Measurements from ENCODE around the gene ARL15. TPM values are rescaled to one million over a fixed set of nuclear protein-coding genes. Genes with fewer than 3 reads are reported as not detected.

ARL15 gene
- total RNA-seq, 1 donor from 2014 or later = 74.4 TPM

DNA sequence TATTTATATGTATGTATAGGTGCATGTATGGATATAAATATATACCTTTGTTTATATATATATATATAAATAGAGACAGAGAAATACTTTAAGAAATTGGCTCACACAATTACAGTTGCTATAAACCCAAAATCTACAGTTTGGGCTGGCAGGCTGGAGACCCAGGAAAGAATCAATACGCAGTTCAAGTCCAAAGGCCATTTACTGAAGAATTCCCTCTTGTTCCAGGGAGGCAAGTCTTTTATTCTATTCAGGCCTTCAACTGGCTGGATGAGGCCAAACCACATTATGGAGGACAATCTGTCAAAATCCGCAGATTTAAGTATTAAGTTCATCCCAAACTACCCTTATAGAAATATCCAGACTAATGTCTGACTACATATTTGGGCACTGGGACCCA lies 144.7 kb downstream of the ARL15 start:
- no peaks in the 10 kb centered on the region for H3K27me3 ChIP-seq
- H3K27ac ChIP-seq = no peak overlapping the region
- H3K9me3 ChIP-seq = no peaks in the 10 kb centered on the region
- no peak overlapping the region for H3K4me3 ChIP-seq
- no peaks in the 10 kb centered on the region for H3K4me1 ChIP-seq
- TF ChIP-seq, protein P1, sequence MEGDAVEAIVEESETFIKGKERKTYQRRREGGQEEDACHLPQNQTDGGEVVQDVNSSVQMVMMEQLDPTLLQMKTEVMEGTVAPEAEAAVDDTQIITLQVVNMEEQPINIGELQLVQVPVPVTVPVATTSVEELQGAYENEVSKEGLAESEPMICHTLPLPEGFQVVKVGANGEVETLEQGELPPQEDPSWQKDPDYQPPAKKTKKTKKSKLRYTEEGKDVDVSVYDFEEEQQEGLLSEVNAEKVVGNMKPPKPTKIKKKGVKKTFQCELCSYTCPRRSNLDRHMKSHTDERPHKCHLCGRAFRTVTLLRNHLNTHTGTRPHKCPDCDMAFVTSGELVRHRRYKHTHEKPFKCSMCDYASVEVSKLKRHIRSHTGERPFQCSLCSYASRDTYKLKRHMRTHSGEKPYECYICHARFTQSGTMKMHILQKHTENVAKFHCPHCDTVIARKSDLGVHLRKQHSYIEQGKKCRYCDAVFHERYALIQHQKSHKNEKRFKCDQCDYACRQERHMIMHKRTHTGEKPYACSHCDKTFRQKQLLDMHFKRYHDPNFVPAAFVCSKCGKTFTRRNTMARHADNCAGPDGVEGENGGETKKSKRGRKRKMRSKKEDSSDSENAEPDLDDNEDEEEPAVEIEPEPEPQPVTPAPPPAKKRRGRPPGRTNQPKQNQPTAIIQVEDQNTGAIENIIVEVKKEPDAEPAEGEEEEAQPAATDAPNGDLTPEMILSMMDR (IDR thresholded peaks at IDR 0.05) = no peak
- TF ChIP-seq POLR2A (IDR thresholded peaks at IDR 0.05) = no peak
- TF ChIP-seq POLR2AphosphoS5 (IDR thresholded peaks at IDR 0.05; ENCODE audit: insufficient read depth in 1 of 2, low read depth in 1 of 2) = no peak
- no peak for DNase-seq (ENCODE audit: extremely low spot score in 2 of 2)
- intact Hi-C loops (cut with DNase I) = no loop called here
- no peaks in the 10 kb centered on the region for H3K36me3 ChIP-seq

DNA sequence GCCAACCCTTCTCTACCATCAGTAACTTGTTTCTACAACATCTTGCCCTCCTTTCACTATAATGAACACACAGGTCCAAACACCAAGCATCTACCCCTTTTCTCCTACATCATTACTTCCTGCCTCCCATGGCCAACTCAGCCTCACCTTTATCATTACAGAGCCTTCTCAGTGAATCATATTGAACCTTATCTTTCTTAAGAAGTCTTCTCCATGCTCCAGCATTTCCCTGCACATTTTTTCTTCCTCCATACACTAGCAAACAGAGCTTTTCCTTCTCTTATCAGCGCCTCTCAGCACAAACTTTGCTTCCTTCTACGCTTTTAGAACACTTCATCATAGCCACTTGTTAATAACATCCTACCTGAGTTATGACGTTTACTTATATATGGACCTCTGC lies 148.2 kb downstream of the ARL15 start:
- no peak overlapping the region for H3K27ac ChIP-seq
- no peaks in the 10 kb centered on the region for H3K4me1 ChIP-seq
- TF ChIP-seq, protein P1 (IDR thresholded peaks at IDR 0.05) = no peak
- no peak for TF ChIP-seq POLR2A (IDR thresholded peaks at IDR 0.05)
- no peak for TF ChIP-seq POLR2AphosphoS5 (IDR thresholded peaks at IDR 0.05; ENCODE audit: insufficient read depth in 1 of 2, low read depth in 1 of 2)
- H3K27me3 ChIP-seq = no peaks in the 10 kb centered on the region
- H3K4me3 ChIP-seq = no peak overlapping the region
- no peak for DNase-seq (ENCODE audit: extremely low spot score in 2 of 2)
- intact Hi-C loops (cut with DNase I) = no loop called here
- no peaks in the 10 kb centered on the region for H3K36me3 ChIP-seq
- H3K9me3 ChIP-seq = no peaks in the 10 kb centered on the region

DNA sequence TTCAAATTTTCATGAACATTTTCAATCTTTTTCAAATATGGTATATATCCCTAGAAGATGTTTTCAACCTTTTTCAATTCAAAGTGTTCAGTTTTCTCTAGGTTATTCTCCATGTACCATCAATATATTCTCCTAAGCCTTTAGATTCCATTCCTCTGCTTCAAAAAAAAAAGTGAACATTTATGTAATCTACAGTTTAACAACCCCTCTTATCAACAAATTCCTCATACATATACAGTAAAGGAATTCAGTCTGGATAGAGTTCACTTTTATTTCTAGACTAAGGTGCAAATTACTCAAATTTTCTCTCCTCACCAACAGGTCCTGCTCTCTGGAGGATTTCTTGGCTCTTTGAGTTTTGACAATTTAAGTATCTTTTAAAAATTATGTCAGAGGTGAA lies 150.0 kb downstream of the ARL15 start:
- intact Hi-C loops (cut with DNase I) = no loop called here
- H3K4me3 ChIP-seq = no peak overlapping the region
- no peak for DNase-seq (ENCODE audit: extremely low spot score in 2 of 2)
- no peaks in the 10 kb centered on the region for H3K9me3 ChIP-seq
- no peaks in the 10 kb centered on the region for H3K36me3 ChIP-seq
- no peak overlapping the region for H3K27ac ChIP-seq
- H3K27me3 ChIP-seq = no peaks in the 10 kb centered on the region
- TF ChIP-seq POLR2A (IDR thresholded peaks at IDR 0.05) = no peak
- TF ChIP-seq POLR2AphosphoS5 (IDR thresholded peaks at IDR 0.05; ENCODE audit: insufficient read depth in 1 of 2, low read depth in 1 of 2) = no peak
- TF ChIP-seq, protein P1 (IDR thresholded peaks at IDR 0.05) = no peak
- no peaks in the 10 kb centered on the region for H3K4me1 ChIP-seq

DNA sequence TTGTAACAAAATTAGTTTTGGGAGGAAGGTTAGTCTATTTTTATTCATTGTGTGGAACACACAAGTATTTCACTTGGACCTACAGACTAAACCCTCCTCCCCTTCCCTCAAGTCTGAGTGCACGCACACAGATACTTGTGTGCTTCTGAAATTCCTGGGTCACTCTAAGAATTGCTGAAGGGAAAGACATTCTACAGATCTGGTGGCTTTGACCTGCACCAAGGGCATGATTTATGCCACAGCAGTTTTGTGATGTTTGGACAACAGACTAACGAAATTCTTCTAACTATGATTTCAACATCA lies 150.5 kb downstream of the ARL15 start:
- H3K27me3 ChIP-seq = no peaks in the 10 kb centered on the region
- H3K36me3 ChIP-seq = no peaks in the 10 kb centered on the region
- intact Hi-C loops (cut with DNase I) = no loop called here
- no peak overlapping the region for H3K4me3 ChIP-seq
- H3K27ac ChIP-seq = no peak overlapping the region
- H3K4me1 ChIP-seq = no peaks in the 10 kb centered on the region
- no peak for DNase-seq (ENCODE audit: extremely low spot score in 2 of 2)
- no peaks in the 10 kb centered on the region for H3K9me3 ChIP-seq
- TF ChIP-seq POLR2AphosphoS5 (IDR thresholded peaks at IDR 0.05; ENCODE audit: insufficient read depth in 1 of 2, low read depth in 1 of 2) (no peak), POLR2A (IDR thresholded peaks at IDR 0.05) (no peak)
- TF ChIP-seq, protein P1 (IDR thresholded peaks at IDR 0.05) = no peak

DNA sequence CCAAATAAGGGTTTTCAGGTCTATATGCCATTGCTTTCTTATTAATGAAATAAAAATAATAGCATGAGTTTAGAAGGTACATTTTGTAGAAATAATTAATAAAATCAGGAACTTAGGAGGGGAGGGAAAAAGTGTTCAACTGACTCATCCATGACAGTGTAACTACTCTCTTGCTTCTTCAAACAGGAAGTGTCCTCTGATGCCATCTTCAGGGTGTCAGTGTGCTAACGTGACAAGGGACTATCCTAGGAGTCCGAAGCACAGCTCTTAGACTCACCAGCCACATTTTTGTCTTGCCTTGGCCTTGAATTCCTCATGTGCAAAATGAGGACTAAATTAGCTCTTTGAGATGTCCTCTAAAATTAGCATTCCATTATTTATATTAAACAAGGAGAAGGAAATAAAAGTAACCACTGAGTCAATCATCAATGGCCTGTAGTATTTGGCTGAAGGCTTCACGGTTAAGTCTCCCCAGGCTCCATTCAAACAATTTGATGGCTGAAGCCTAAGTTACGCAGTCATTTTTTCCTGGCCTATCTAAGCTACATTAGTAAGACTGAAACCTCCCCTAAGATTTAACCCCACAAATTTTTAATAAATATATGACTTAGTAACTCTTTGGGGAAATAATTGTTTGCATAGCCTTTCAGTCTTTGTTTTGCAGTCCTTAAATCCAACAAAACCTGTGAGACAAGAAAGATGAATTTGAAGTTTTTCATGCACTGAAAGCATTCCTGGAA lies 151.1 kb downstream of the ARL15 start:
- intact Hi-C loops (cut with DNase I) = no loop called here
- H3K4me1 ChIP-seq = no peaks in the 10 kb centered on the region
- no peak for DNase-seq (ENCODE audit: extremely low spot score in 2 of 2)
- H3K9me3 ChIP-seq = no peaks in the 10 kb centered on the region
- no peaks in the 10 kb centered on the region for H3K27me3 ChIP-seq
- TF ChIP-seq, protein P1 (IDR thresholded peaks at IDR 0.05) = no peak
- TF ChIP-seq POLR2AphosphoS5 (IDR thresholded peaks at IDR 0.05; ENCODE audit: insufficient read depth in 1 of 2, low read depth in 1 of 2) = no peak
- no peak for TF ChIP-seq POLR2A (IDR thresholded peaks at IDR 0.05)
- H3K36me3 ChIP-seq = no peaks in the 10 kb centered on the region
- H3K27ac ChIP-seq = no peak overlapping the region
- H3K4me3 ChIP-seq = no peak overlapping the region

Data from vagina (tissue), 2 donors.